Measurements from ENCODE around the gene HTT. TPM values are rescaled to one million over a fixed set of nuclear protein-coding genes. Genes with fewer than 3 reads are reported as not detected.

HTT gene
- total RNA-seq, 1 donor = 44.5 TPM

GRCh38 chr4:3201718-3202702, 127.5 kb downstream of the HTT start:
- H3K27me3 ChIP-seq (ENCODE audit: insufficient read depth, low read length) = no peaks in the 10 kb centered on the region
- peaks cover 3% of the 10 kb centered on the region for H4K20me1 ChIP-seq (ENCODE audit: insufficient read depth, low read length)
- peaks cover 6% of the 10 kb centered on the region for H3K4me1 ChIP-seq (ENCODE audit: insufficient read depth, low read length)
- H3K9me3 ChIP-seq (ENCODE audit: low read depth, low read length) = no peaks in the 10 kb centered on the region
- no peak overlapping the region for H3K4me2 ChIP-seq (ENCODE audit: insufficient read depth, low read length)
- no peak overlapping the region for H3K4me3 ChIP-seq (ENCODE audit: insufficient read depth, low read length)
- H3K27ac ChIP-seq (ENCODE audit: low read depth, low read length) = peak overlapping the region; percentile 21
- H3K79me2 ChIP-seq (ENCODE audit: insufficient read depth, low read length) = no peaks in the 10 kb centered on the region
- peak; percentile 84 for DNase-seq (ENCODE audit: insufficient read length, low spot score, missing footprints)
- peaks cover 40% of the 10 kb centered on the region for H3K36me3 ChIP-seq (ENCODE audit: insufficient read depth, low read length)
- no peak for TF ChIP-seq CTCF (IDR thresholded peaks at IDR 0.05; ENCODE audit: extremely low read depth, low read depth, low read length)
- H2AFZ ChIP-seq (ENCODE audit: low read length) = no peak overlapping the region

GRCh38 chr4:3202836-3203820, 128.6 kb downstream of the HTT start:
- no peak for DNase-seq (ENCODE audit: insufficient read length, low spot score, missing footprints)
- H3K4me3 ChIP-seq (ENCODE audit: insufficient read depth, low read length) = no peak overlapping the region
- H3K4me2 ChIP-seq (ENCODE audit: insufficient read depth, low read length) = no peak overlapping the region
- H3K9me3 ChIP-seq (ENCODE audit: low read depth, low read length) = no peaks in the 10 kb centered on the region
- no peak overlapping the region for H2AFZ ChIP-seq (ENCODE audit: low read length)
- no peaks in the 10 kb centered on the region for H3K27me3 ChIP-seq (ENCODE audit: insufficient read depth, low read length)
- peak overlapping the region; percentile 2 for H3K27ac ChIP-seq (ENCODE audit: low read depth, low read length)
- H3K79me2 ChIP-seq (ENCODE audit: insufficient read depth, low read length) = no peaks in the 10 kb centered on the region
- peaks cover 42% of the 10 kb centered on the region for H3K36me3 ChIP-seq (ENCODE audit: insufficient read depth, low read length)
- H3K4me1 ChIP-seq (ENCODE audit: insufficient read depth, low read length) = peaks cover 6% of the 10 kb centered on the region
- H4K20me1 ChIP-seq (ENCODE audit: insufficient read depth, low read length) = peaks cover 3% of the 10 kb centered on the region
- no peak for TF ChIP-seq CTCF (IDR thresholded peaks at IDR 0.05; ENCODE audit: extremely low read depth, low read depth, low read length)

DNA sequence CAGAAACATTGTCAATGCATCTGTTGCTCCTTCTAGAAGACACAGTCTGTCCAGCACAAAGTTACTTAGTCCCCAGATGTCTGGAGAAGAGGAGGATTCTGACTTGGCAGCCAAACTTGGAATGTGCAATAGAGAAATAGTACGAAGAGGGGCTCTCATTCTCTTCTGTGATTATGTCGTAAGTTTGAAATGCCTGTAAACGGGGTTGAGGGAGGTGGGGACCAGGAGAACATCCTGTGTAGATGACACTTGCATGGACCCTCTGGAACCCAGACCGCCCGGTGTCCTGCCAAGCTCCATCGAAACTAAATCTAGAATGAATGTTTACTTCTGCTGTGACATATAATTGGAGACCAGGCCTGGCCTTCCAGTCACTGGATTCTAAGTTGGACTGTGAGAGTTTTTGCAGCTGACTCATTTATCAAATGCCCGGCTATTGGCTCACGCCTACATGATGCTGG, 129.5 kb downstream of the HTT start:
- Histone ChIP-seq H3K36me3 (ENCODE audit: insufficient read depth, low read length) (peaks cover 44% of the 10 kb centered on the region), H3K27me3 (ENCODE audit: insufficient read depth, low read length) (no peaks in the 10 kb centered on the region), H2AFZ (ENCODE audit: low read length) (no peak overlapping the region), H3K27ac (ENCODE audit: low read depth, low read length) (no peak overlapping the region), H3K9me3 (ENCODE audit: low read depth, low read length) (no peaks in the 10 kb centered on the region), H3K4me1 (ENCODE audit: insufficient read depth, low read length) (peaks cover 6% of the 10 kb centered on the region), H4K20me1 (ENCODE audit: insufficient read depth, low read length) (no peaks in the 10 kb centered on the region), H3K4me2 (ENCODE audit: insufficient read depth, low read length) (no peak overlapping the region), H3K79me2 (ENCODE audit: insufficient read depth, low read length) (no peaks in the 10 kb centered on the region), H3K4me3 (ENCODE audit: insufficient read depth, low read length) (no peak overlapping the region)
- TF ChIP-seq CTCF (IDR thresholded peaks at IDR 0.05; ENCODE audit: extremely low read depth, low read depth, low read length) = no peak
- DNase-seq (ENCODE audit: insufficient read length, low spot score, missing footprints) = peak; percentile 50
